ENCODE results near the gene FOXI1. TPM values are rescaled to one million over a fixed set of nuclear protein-coding genes. Genes with fewer than 3 reads are reported as not detected.

Gene FOXI1
- total and polyA plus RNA-seq, 7 donors = 0.06 TPM; not detected in 6

- no peaks in the 10 kb centered on the region for H3K27me3 ChIP-seq
- H3K36me3 ChIP-seq = no peaks in the 10 kb centered on the region
- TF ChIP-seq POLR2A (IDR thresholded peaks at IDR 0.05) (no peak), CTCF (IDR thresholded peaks at IDR 0.05) (no peak), EP300 (IDR thresholded peaks at IDR 0.05) (no peak), POLR2AphosphoS5 (IDR thresholded peaks at IDR 0.05) (no peak)
- intact Hi-C loops (cut with DNase I) = no loop called here
- no peaks in the 10 kb centered on the region for H3K4me1 ChIP-seq
- H3K4me3 ChIP-seq = no peak overlapping the region
- H3K27ac ChIP-seq = no peak overlapping the region
- DNase-seq = no peak
- no peaks in the 10 kb centered on the region for H3K9me3 ChIP-seq
- WGBS, 2 donors = 39 to 80% methylated on average over 4 of the region's 4 CpGs
Measured at GRCh38 chr5:170145462-170145861, 39.8 kb downstream of the FOXI1 start.

GRCh38 chr5:170147051-170147752 is 41.5 kb downstream of the FOXI1 start:
- H3K4me3 ChIP-seq = no peak overlapping the region
- H3K36me3 ChIP-seq = no peaks in the 10 kb centered on the region
- H3K4me1 ChIP-seq = peaks cover 0 to 9% (median 0%) of the 10 kb centered on the region in 4 donors
- 82 to 90% methylated on average over 12 of the region's 12 CpGs for WGBS, 2 donors
- no peaks in the 10 kb centered on the region for H3K27me3 ChIP-seq
- H3K9me3 ChIP-seq = no peaks in the 10 kb centered on the region
- no peak for DNase-seq
- intact Hi-C loops (cut with DNase I) = no loop called here
- TF ChIP-seq CTCF (IDR thresholded peaks at IDR 0.05) (no peak), POLR2A (IDR thresholded peaks at IDR 0.05) (no peak), EP300 (IDR thresholded peaks at IDR 0.05) (no peak), POLR2AphosphoS5 (IDR thresholded peaks at IDR 0.05) (no peak)
- H3K27ac ChIP-seq = no peak overlapping the region

GRCh38 chr5:170147753-170148264 is 42.1 kb downstream of the FOXI1 start:
- TF ChIP-seq CTCF (IDR thresholded peaks at IDR 0.05) = no peak
- TF ChIP-seq POLR2AphosphoS5 (IDR thresholded peaks at IDR 0.05) = no peak
- no peak for TF ChIP-seq POLR2A (IDR thresholded peaks at IDR 0.05)
- no peak for TF ChIP-seq EP300 (IDR thresholded peaks at IDR 0.05)
- Histone ChIP-seq H3K9me3 (no peaks in the 10 kb centered on the region), H3K4me3 (no peak overlapping the region), H3K4me1 (peaks cover 0 to 9% (median 0%) of the 10 kb centered on the region in 4 donors), H3K27me3 (no peaks in the 10 kb centered on the region), H3K36me3 (no peaks in the 10 kb centered on the region), H3K27ac (no peak overlapping the region)
- WGBS, 2 donors = 81 to 85% methylated on average over 4 of the region's 4 CpGs
- DNase-seq = no peak
- intact Hi-C loops (cut with DNase I) = no loop called here

GRCh38 chr5:170148430-170149205 is 42.9 kb downstream of the FOXI1 start:
- Histone ChIP-seq H3K27ac (no peak overlapping the region), H3K4me3 (no peak overlapping the region), H3K4me1 (peaks cover 0 to 9% (median 0%) of the 10 kb centered on the region in 4 donors), H3K27me3 (no peaks in the 10 kb centered on the region), H3K36me3 (no peaks in the 10 kb centered on the region), H3K9me3 (no peaks in the 10 kb centered on the region)
- TF ChIP-seq POLR2AphosphoS5 (IDR thresholded peaks at IDR 0.05) (no peak), EP300 (IDR thresholded peaks at IDR 0.05) (no peak), CTCF (IDR thresholded peaks at IDR 0.05) (no peak), POLR2A (IDR thresholded peaks at IDR 0.05) (no peak)
- intact Hi-C loops (cut with DNase I) = no loop called here
- no peak for DNase-seq
- WGBS, 2 donors = 64 to 80% methylated on average over 12 of the region's 12 CpGs
